SK-N-SH (cell line): Measurements from ENCODE around the gene HEPHL1. TPM values are rescaled to one million over a fixed set of nuclear protein-coding genes. Genes with fewer than 3 reads are reported as not detected.

Experiments used
- CTCF ChIA-PET: fragments of 300-600, 350-600 bp; formaldehyde crosslinking; extraction: SDS; loops from one replicate; lab custom pipeline; 2021; lab: Yijun Ruan, JAX
- POLR2A ChIA-PET: fragments of 350-600 bp; sonication (Branson Sonifier 250); formaldehyde crosslinking; extraction: SDS; loops from one replicate; lab custom pipeline; 2020; ENCODE audit warnings: antibody characterized with exemption, inconsistent platforms; lab: Yijun Ruan, JAX
- DNase-seq: peaks from one replicate; pipeline ENCODE4 v3.0.0; 2012
- H2AFZ ChIP-seq: fragments of 200-600 bp; sonication (generic); 2 replicates; pipeline ENCODE4 v1.8.1; 2016; ENCODE audit warnings: antibody characterized with exemption, mild to moderate bottlenecking, low read depth
- H3F3A ChIP-seq: fragments of 200-600 bp; sonication (generic); replicated peaks from 2 replicates; pipeline ENCODE3; 2016; ENCODE audit warnings: antibody characterized with exemption, mild to moderate bottlenecking; ENCODE audit not compliant: insufficient read depth
- H3K27ac ChIP-seq, 2 experiments: fragments of 200-500 bp in 1 of 2; fragments of 200-600 bp in 1 of 2; sonication (Bioruptor generic) in 1 of 2; sonication (generic), shearing (Covaris generic) in 1 of 2; 2 replicates each; pipeline versions ENCODE4 v1.5.1 to v1.6.1; 2014 to 2016; ENCODE audit warnings: low read depth in 2 of 2, inconsistent platforms in 1 of 2, low read length in 1 of 2, mild to moderate bottlenecking in 1 of 2, mixed read lengths in 1 of 2
- H3K27me3 ChIP-seq: fragments of 200-600 bp; sonication (generic), shearing (Covaris generic); 2 replicates; pipeline ENCODE4 v1.6.1; 2016; ENCODE audit warnings: mixed run types; ENCODE audit not compliant: insufficient read depth
- H3K36me3 ChIP-seq, 2 experiments: fragments of 200-500 bp in 1 of 2; fragments of 200-600 bp in 1 of 2; sonication (Bioruptor generic) in 1 of 2; sonication (generic) in 1 of 2; replicated peaks in 1 of 2; 2 replicates each; pipeline versions ENCODE3 to v1.5.1; 2014 to 2016; ENCODE audit warnings: low read length in 1 of 2, mild to moderate bottlenecking in 1 of 2; ENCODE audit not compliant: insufficient read depth in 2 of 2, control insufficient read depth in 1 of 2
- H3K4me1 ChIP-seq, 2 experiments: fragments of 200-500 bp in 1 of 2; fragments of 200-600 bp in 1 of 2; sonication (Bioruptor generic) in 1 of 2; sonication (generic), shearing (Covaris generic) in 1 of 2; 2 replicates each; pipeline versions ENCODE4 v1.5.1 to v1.6.1; 2014 to 2016; ENCODE audit warnings: low read depth in 1 of 2, low read length in 1 of 2, mixed run types in 1 of 2; ENCODE audit not compliant: insufficient read depth in 2 of 2, control insufficient read depth in 1 of 2
- H3K4me2 ChIP-seq: fragments of 200-600 bp; sonication (generic), shearing (Covaris generic); 2 replicates; pipeline ENCODE4 v1.6.1; 2017; ENCODE audit warnings: mixed run types
- H3K4me3 ChIP-seq, 2 experiments: fragments of 200-500 bp in 1 of 2; fragments of 200-600 bp in 1 of 2; sonication (Bioruptor generic) in 1 of 2; sonication (generic), shearing (Covaris generic) in 1 of 2; 2 replicates each; pipeline versions ENCODE4 v1.5.1 to v1.8.1; 2014 to 2016; ENCODE audit warnings: low read depth in 2 of 2, inconsistent platforms in 1 of 2, low read length in 1 of 2, mild to moderate bottlenecking in 1 of 2, mixed read lengths in 1 of 2, moderate library complexity in 1 of 2
- H3K79me2 ChIP-seq: fragments of 200-600 bp; sonication (generic); 2 replicates; pipeline ENCODE4 v1.8.1; 2017; ENCODE audit warnings: mild to moderate bottlenecking; ENCODE audit not compliant: insufficient read depth
- H3K9ac ChIP-seq: fragments of 200-600 bp; sonication (generic); 2 replicates; pipeline ENCODE4 v1.6.1; 2017; ENCODE audit warnings: mixed run types
- H3K9me2 ChIP-seq: fragments of 200-600 bp; sonication (generic); 2 replicates; pipeline ENCODE4 v1.6.1; 2017; ENCODE audit warnings: mixed run types
- H3K9me3 ChIP-seq: fragments of 200-600 bp; sonication (generic); 2 replicates; pipeline ENCODE4 v1.6.1; 2017; ENCODE audit warnings: mixed run types, mild to moderate bottlenecking, moderate library complexity
- H4K20me1 ChIP-seq: fragments of 200-600 bp; sonication (generic); 2 replicates; pipeline ENCODE4 v1.6.1; 2017; ENCODE audit warnings: mild to moderate bottlenecking, mixed run types; ENCODE audit not compliant: insufficient read depth
- CHD2 ChIP-seq: fragments of 150-350 bp; IDR thresholded peaks from 2 replicates; pipeline ENCODE4 v1.6.1; 2018; ENCODE audit warnings: low read length; ENCODE audit not compliant: partially characterized antibody
- CTCF ChIP-seq: fragments of 200-600 bp; sonication (generic); IDR thresholded peaks from 2 replicates; pipeline ENCODE4 v1.6.1; 2017; ENCODE audit warnings: antibody characterized with exemption, mild to moderate bottlenecking, moderate library complexity
- ELF1 ChIP-seq: IDR thresholded peaks from 2 replicates; pipeline ENCODE4 v1.4.0; 2012
- EP300 ChIP-seq, 2 experiments: IDR thresholded peaks; 2 replicates each; pipeline versions ENCODE4 v1.4.0 to v1.6.1; 2012; ENCODE audit warnings: borderline replicate concordance in 1 of 2, low read depth in 1 of 2, low read length in 1 of 2
- EZH2phosphoT487 ChIP-seq: fragments of 200-600 bp; sonication (generic); IDR thresholded peaks from 2 replicates; pipeline ENCODE4 v1.6.1; 2017; ENCODE audit warnings: low read depth, mixed run types, mild to moderate bottlenecking, antibody characterized with exemption, moderate library complexity, borderline replicate concordance
- FOSL2 ChIP-seq: IDR thresholded peaks from 2 replicates; pipeline ENCODE4 v1.4.0; 2012; ENCODE audit warnings: low read depth, mild to moderate bottlenecking, moderate library complexity, borderline replicate concordance
- FOXJ3 ChIP-seq: sonication (generic); formaldehyde crosslinking; IDR thresholded peaks from 2 replicates; pipeline ENCODE4 v1.5.1; 2020; ENCODE audit warnings: mild to moderate bottlenecking, missing genetic modification reagents
- GABPA ChIP-seq: IDR thresholded peaks from 2 replicates; pipeline ENCODE4 v1.4.0; 2012; ENCODE audit warnings: low read depth, mild to moderate bottlenecking
- GATA2 ChIP-seq: sonication (generic); formaldehyde crosslinking; IDR thresholded peaks from 2 replicates; pipeline ENCODE4 v1.5.0; 2020; ENCODE audit warnings: mild to moderate bottlenecking, missing genetic modification reagents
- MXI1 ChIP-seq: IDR thresholded peaks from 2 replicates; pipeline ENCODE4 v1.6.1; 2012; ENCODE audit warnings: mild to moderate bottlenecking, low read depth, low read length, improper control_type of control experiment
- NFIC ChIP-seq: IDR thresholded peaks from 2 replicates; pipeline ENCODE4 v1.4.0; 2012; ENCODE audit warnings: borderline replicate concordance
- PBX3 ChIP-seq: IDR thresholded peaks from 2 replicates; pipeline ENCODE4; 2012
- POLR2AphosphoS5 ChIP-seq: IDR thresholded peaks from 2 replicates; pipeline ENCODE4 v1.6.1; 2012; ENCODE audit warnings: low read depth, low read length
- RAD21 ChIP-seq: IDR thresholded peaks from 2 replicates; pipeline ENCODE4 v1.6.1; 2012; ENCODE audit warnings: mild to moderate bottlenecking, low read length
- RCOR1 ChIP-seq: fragments of 150-350 bp; IDR thresholded peaks from 2 replicates; pipeline ENCODE4 v1.6.1; 2017; ENCODE audit warnings: antibody characterized with exemption, low read length
- RFX5 ChIP-seq: IDR thresholded peaks from 2 replicates; pipeline ENCODE4 v1.6.1; 2012; ENCODE audit warnings: mild to moderate bottlenecking, improper control_type of control experiment, low read length
- RXRA ChIP-seq: IDR thresholded peaks from 2 replicates; pipeline ENCODE4 v1.4.0; 2012; ENCODE audit warnings: low read depth, mild to moderate bottlenecking, borderline replicate concordance
- SIN3A ChIP-seq: IDR thresholded peaks from 2 replicates; pipeline ENCODE4 v1.6.1; 2012; ENCODE audit warnings: low read depth, mild to moderate bottlenecking, low read length, moderate library complexity, borderline replicate concordance
- TCF12 ChIP-seq: IDR thresholded peaks from 2 replicates; pipeline ENCODE4 v1.4.0; 2012
- USF1 ChIP-seq: IDR thresholded peaks from 2 replicates; pipeline ENCODE4 v1.4.0; 2012; ENCODE audit warnings: low read depth, borderline replicate concordance
- YY1 ChIP-seq: IDR thresholded peaks from 2 replicates; pipeline ENCODE4 v1.4.0; 2012; ENCODE audit warnings: low read depth, mild to moderate bottlenecking
- WGBS: methylation state at CpG from one replicate; pipeline ENCODE4 v1.1.6; 2017; ENCODE audit warnings: low lambda C conversion rate; 5-methylcytosine and 5-hydroxymethylcytosine counted together
- polyA plus RNA-seq, 3 experiments: library from polyadenylated mRNA; depleted of rRNA; stranded (reverse); fragments of >200 nt; gene quantifications; 2 replicates each; pipeline ENCODE4 v1.2.3, GENCODE V29; 2012

HEPHL1 gene
- polyA plus RNA-seq, 1 of the 3 experiments (the other 2 are of a cell fraction): not detected

- Histone ChIP-seq H3F3A (no peaks in the 10 kb centered on the region), H3K4me2 (no peak overlapping the region)
Measured at GRCh38 chr11:94017446-94017845, 3.7 kb upstream of the HEPHL1 start.

GRCh38 chr11:94018721-94019120, 2.4 kb upstream of the HEPHL1 start:
- Histone ChIP-seq H2AFZ (no peak overlapping the region), H3K27me3 (no peaks in the 10 kb centered on the region), H3K4me3 (no peak overlapping the region), H3K36me3 (no peaks in the 10 kb centered on the region), H3K27ac (no peak overlapping the region), H3K9me3 (no peaks in the 10 kb centered on the region), H4K20me1 (no peaks in the 10 kb centered on the region), H3K79me2 (no peaks in the 10 kb centered on the region), H3K4me2 (no peak overlapping the region), H3K4me1 (no peaks in the 10 kb centered on the region), H3K9ac (no peak overlapping the region), H3K9me2 (no peaks in the 10 kb centered on the region), H3F3A (no peaks in the 10 kb centered on the region)
- POLR2A ChIA-PET: no interaction called here
- TF ChIP-seq ELF1 (no peak), FOSL2 (no peak), SIN3A (no peak), NFIC (no peak), CTCF (no peak), EZH2phosphoT487 (no peak), PBX3 (no peak), RCOR1 (no peak), USF1 (no peak), POLR2AphosphoS5 (no peak)
- CTCF ChIA-PET: no interaction called here
- WGBS: 19% methylated on average over 4 of the region's 4 CpGs
- DNase-seq: no peak

More at GRCh38 chr11:94017446-94017845, 3.7 kb upstream of the HEPHL1 start:
- Histone ChIP-seq H3K27me3 (no peaks in the 10 kb centered on the region), H3K4me3 (no peak overlapping the region), H3K9me2 (no peaks in the 10 kb centered on the region), H3K9me3 (no peaks in the 10 kb centered on the region), H3K79me2 (no peaks in the 10 kb centered on the region), H3K36me3 (no peaks in the 10 kb centered on the region), H3K27ac (no peak overlapping the region), H3K4me1 (no peaks in the 10 kb centered on the region), H3K9ac (no peak overlapping the region), H4K20me1 (no peaks in the 10 kb centered on the region), H2AFZ (no peak overlapping the region)
- CTCF ChIA-PET: no interaction called here
- POLR2A ChIA-PET: no interaction called here
- no peak for TF ChIP-seq RFX5
- TF ChIP-seq GATA2: no peak
- no peak for TF ChIP-seq YY1
- TF ChIP-seq MXI1: no peak
- TF ChIP-seq EZH2phosphoT487: no peak
- no peak for TF ChIP-seq EP300 (IDR thresholded peaks at IDR 0.05; ENCODE audit: borderline replicate concordance in 1 of 2, low read depth in 1 of 2, low read length in 1 of 2)
- no peak for TF ChIP-seq ELF1
- TF ChIP-seq FOXJ3 (CRISPR knock-in tag): no peak
- TF ChIP-seq PBX3: no peak
- TF ChIP-seq CHD2: no peak
- no peak for TF ChIP-seq TCF12
- TF ChIP-seq POLR2AphosphoS5: no peak
- no peak for TF ChIP-seq GABPA
- no peak for TF ChIP-seq RXRA
- no peak for TF ChIP-seq FOSL2
- TF ChIP-seq SIN3A: no peak
- no peak for TF ChIP-seq CTCF
- TF ChIP-seq RAD21: no peak
- no peak for DNase-seq
